NCI-H2081 treated with DMSO at 0.1 percent for 48 hours (cell line): ENCODE data around the gene ITPR2.
"Not testable (repeated sequence)": the region's sequence is repeated elsewhere in the genome, so short reads cannot be mapped to it uniquely, and the experiment has no call there.

Source experiments
- DNase-seq: peaks from one replicate; lab custom pipeline; 2025; lab: John Stamatoyannopoulos, UW

ITPR2 gene

GRCh38 chr12:26338586-26339572 is 494.1 kb downstream of the ITPR2 start:
- DNase-seq = no peak

- no peak for DNase-seq
Observed at GRCh38 chr12:26335651-26336050, 497.3 kb downstream of the ITPR2 start.

- DNase-seq = no peak
Observed at GRCh38 chr12:26334621-26335124, 498.3 kb downstream of the ITPR2 start.

- DNase-seq = no peak
Observed at GRCh38 chr12:26331960-26332359, 501.0 kb downstream of the ITPR2 start.

GRCh38 chr12:26331136-26331535 is 501.9 kb downstream of the ITPR2 start:
- no peak for DNase-seq

GRCh38 chr12:26327975-26328644 is 504.9 kb downstream of the ITPR2 start:
- no peak for DNase-seq

- DNase-seq = no peak
Observed at GRCh38 chr12:26323673-26324072, 509.3 kb downstream of the ITPR2 start.

GRCh38 chr12:26319511-26319910 is 513.5 kb downstream of the ITPR2 start:
- DNase-seq = no peak

GRCh38 chr12:26318661-26319068 is 514.3 kb downstream of the ITPR2 start:
- no peak for DNase-seq

GRCh38 chr12:26317942-26318575 is 514.9 kb downstream of the ITPR2 start:
- DNase-seq = no peak

GRCh38 chr12:26314103-26314502 is 518.9 kb downstream of the ITPR2 start:
- not testable (repeated sequence) for DNase-seq

- not testable (repeated sequence) for DNase-seq
Observed at GRCh38 chr12:26310489-26310888, 522.5 kb downstream of the ITPR2 start.

GRCh38 chr12:26309634-26310033 is 523.4 kb downstream of the ITPR2 start:
- DNase-seq = no peak

GRCh38 chr12:26304273-26304672 is 528.7 kb downstream of the ITPR2 start:
- no peak for DNase-seq

- no peak for DNase-seq
Observed at GRCh38 chr12:26303418-26303817, 529.6 kb downstream of the ITPR2 start.

- no peak for DNase-seq
Observed at GRCh38 chr12:26302776-26303175, 530.2 kb downstream of the ITPR2 start.

- DNase-seq = no peak
Observed at GRCh38 chr12:26299751-26300150, 533.2 kb downstream of the ITPR2 start.

- no peak for DNase-seq
Observed at GRCh38 chr12:26298785-26299621, 534.0 kb downstream of the ITPR2 start.

- DNase-seq = no peak
Observed at GRCh38 chr12:26297396-26298070, 535.5 kb downstream of the ITPR2 start.

- no peak for DNase-seq
Observed at GRCh38 chr12:26295001-26295400, 538.0 kb downstream of the ITPR2 start.

- DNase-seq = no peak
Observed at GRCh38 chr12:26293612-26294011, 539.4 kb downstream of the ITPR2 start.
